ENCODE measurements around the gene ZNF575.

Gene ZNF575

DNA sequence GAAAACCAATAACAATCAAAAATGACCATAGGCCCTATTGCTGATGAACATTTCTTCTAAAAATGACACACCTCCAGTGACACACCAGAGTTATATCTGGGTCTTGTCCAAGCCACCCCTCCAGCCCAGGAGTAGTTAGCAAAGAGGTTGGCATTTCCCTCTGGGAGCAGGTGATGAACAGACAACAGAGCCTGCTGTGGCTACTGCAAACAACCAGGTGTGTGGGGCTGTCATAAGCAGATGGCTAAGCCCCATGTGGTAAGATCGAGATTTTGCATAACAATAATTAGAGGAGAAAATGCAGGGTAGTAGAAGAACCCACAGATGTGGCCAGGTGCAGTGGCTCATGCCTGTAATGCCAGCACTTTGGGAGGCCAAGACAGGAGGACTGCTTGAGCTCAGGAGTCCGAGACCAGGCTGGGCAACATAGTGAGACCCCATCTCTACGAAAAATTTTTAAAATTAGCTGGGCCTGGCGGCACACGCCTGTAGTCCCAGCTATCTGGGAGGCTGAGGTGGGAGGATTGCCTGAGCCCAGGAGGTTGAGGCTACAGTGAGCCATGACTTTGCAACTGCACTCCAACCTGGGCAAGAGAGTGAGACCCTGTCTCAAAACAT lies 37.3 kb downstream of the ZNF575 start:
- DNase-seq (ENCODE audit: low read depth): no peak

DNA sequence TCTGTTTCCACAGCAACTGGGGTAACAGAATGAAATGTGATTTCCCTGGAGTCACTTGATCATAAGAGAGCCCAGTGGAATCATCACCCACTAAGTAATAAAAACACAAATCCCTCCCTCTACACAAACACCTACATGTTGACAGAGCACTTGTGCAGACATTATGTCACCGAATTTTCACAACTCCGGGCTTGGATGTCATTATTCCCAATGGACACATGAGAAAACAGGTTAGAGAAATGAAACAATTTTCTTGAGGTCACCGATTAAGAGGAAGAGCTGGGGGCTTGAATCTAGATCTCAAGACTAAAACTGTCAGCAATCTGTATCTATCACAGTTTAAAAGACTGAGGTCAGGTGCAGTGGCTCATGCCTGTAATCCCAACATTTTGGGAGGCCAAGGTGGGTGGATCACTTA lies 39.2 kb downstream of the ZNF575 start:
- no peak for DNase-seq (ENCODE audit: low read depth)

DNA sequence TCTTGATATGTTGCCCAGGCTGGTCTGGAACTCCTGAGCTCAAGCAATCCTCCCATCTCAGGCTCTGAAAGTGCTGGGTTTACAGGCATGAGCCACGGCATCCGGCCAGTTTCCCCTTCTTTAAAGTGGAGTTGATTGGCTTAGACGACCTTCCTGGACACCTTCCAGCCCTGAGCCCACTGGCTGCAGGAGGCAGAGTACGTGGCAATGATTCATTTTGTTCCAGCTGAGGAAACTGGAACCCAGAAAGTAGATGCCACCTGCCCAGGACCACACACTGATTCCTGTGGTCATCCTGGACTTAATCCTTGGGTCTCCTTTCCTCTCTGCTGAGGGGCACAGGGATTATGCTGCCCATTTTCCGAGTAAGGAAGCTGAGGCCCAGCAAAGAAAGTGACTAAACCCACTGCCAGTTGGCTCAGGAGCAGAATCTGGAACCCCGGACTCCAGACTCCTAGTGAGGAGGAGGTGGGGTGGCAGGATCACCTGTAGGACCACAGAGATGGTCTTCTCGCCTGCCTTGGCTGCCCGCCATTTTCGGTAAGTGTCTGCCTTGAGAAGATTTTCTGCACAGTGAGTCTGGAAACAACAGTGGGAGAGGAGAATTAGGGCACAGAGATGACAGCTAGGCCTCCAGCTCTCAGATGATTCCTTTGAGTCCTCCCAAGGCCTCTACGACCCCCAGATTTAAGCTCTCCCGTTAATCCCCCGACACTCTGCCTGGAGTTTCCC lies 41.6 kb downstream of the ZNF575 start:
- DNase-seq (ENCODE audit: low read depth): no peak

DNA sequence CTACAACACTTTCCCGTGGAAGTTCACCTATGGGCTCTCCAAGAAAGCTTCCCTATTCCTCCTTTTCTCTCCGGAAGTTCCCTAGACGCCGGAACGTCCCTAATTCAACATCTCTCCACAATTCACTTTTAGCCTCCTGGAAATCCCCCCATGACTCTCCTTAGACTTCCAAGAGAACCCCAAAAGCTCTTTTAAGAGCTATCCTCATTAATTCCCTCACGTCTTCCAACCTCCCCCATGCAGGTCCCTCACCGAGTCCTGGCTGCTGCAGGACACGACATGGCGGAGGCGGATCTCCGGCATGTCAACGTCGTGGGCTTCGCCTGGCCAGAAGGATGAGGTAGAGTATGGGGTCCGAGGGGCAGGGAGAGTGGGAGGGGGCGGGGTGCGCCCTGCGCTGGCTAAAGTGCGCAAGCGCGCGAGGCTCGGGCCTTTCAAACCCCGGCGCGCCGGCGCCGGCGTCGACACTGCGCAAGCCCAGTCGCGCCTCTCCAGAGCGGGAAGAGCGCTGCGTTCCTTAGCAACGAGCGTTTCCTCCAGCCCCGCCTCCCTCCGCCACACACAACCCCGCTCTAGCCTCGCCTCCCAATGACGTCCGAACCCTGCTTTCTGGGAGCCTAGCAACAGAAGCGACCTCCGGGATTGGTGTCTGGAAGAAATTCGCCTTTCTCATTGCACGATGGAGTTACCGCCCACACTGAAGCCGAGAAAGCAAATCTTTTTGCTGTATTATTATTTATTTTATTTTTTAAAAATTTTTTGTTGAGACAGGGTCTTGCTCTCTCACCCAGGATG lies 42.4 kb downstream of the ZNF575 start, which contains the start of the genes PINLYP and XRCC1:
Gene PINLYP, plus strand, starts transcription at position 646 of the 795 bp plus-strand sequence. CDS start 1,391 bp downstream, outside the sequence.
Gene XRCC1, minus strand, starts transcription at position 372 of the 795 bp plus-strand sequence. Its CDS starts 69 bp downstream, at position 303.
- DNase-seq (ENCODE audit: low read depth): peak; percentile 97

- DNase-seq (ENCODE audit: low read depth): no peak
Observed at GRCh38 chr19:43575955-43576878, 43.2 kb downstream of the ZNF575 start.

- DNase-seq (ENCODE audit: low read depth): no peak
Observed at GRCh38 chr19:43578787-43579186, 45.8 kb downstream of the ZNF575 start.

GRCh38 chr19:43581467-43581866 lies 48.5 kb downstream of the ZNF575 start:
- DNase-seq (ENCODE audit: low read depth): no peak

DNA sequence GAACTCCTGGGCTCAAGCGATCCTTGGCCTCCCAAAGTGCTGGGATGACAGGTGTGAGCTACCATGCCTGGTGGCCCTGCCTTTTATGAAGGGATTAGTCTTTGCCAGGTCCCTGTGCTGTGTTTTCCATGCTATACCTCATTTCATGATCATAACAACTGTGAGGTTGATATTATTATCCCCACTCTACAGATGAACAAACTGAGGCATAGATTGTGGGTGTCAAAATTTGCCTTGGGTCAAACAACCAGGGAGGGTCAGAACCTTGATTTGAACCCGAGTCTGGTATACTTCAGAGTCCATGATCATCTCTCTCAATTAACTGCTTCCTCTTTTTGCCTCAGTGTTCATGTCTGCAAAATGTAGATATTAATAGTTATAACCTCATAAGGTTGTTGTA lies 49.5 kb downstream of the ZNF575 start:
- DNase-seq (ENCODE audit: low read depth): no peak

- no peak for DNase-seq (ENCODE audit: low read depth)
Observed at GRCh38 chr19:43584484-43584883, 51.5 kb downstream of the ZNF575 start.
